Left cardiac atrium (tissue), 4 donors: ENCODE results near the gene DNM3. TPM values are rescaled to one million over a fixed set of nuclear protein-coding genes. Genes with fewer than 3 reads are reported as not detected.
A peak's percentile ranks its signal among the peaks of the same experiment; 100 is the strongest.

Experiments used
- ATAC-seq, 2 donors: fragments of 200-7000 bp; cut with Tn5 transposase; one replicate each; pipeline ENCODE4 v1.9.1; 2020; ENCODE audit warnings: mild to moderate bottlenecking in 2 of 2, moderate library complexity in 2 of 2
- DNase-seq: peaks from one replicate; pipeline ENCODE4 v3.0.0-alpha.2; 2020
- intact Hi-C, 2 donors: fragments of 100-400 bp; cut with DNase I; formaldehyde crosslinking; loops; one replicate each; pipeline versions ENCODE4 v1.14.1 to v1.15.1; 2022 to 2023
- total RNA-seq, 2 donors: library from RNA; stranded (reverse); fragmentation: NEBNext Ultra II Directional; extraction: Animal tissue kit (Norgen Biotek cat#: 25700); gene quantifications; one replicate each; pipeline ENCODE4 v1.2.1, GENCODE V29; 2021
- donor health status: DM: no; HTN: yes; CAD: no.
- donor health status: DM: no; HTN: yes; CAD: no; lungs with severe emphysema.
- donor health status: DM: yes; HTN: yes; CAD: no.
- donor health status: Dilated cardiomyopathy.

The DNM3 gene
- total RNA-seq, 2 donors from 2014 or later = 1.1 to 2.8 TPM

DNA sequence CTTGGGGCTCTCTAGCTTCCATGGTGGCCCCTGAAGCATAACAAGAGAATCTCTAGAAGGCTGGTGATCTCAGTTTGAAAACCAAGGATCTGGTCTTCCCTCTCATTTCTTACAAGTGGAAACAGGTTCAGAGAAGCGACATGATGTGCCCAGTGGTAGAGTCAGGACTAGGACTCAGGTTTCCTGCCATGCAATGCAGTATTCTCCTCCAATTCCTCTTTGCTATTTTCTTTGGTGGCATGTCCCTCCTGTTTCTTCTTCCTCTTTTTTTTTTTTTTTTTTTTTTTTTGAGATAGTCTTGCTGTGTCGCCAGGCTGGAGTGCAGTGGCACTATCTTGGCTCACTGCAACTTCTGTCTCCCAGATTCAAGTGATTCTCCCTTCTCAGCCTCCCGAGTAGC lies 383.6 kb downstream of the DNM3 start:
- DNase-seq (no peak), ATAC-seq (no peak)
- intact Hi-C loops = no loop called here

GRCh38 chr1:172229942-172230341 lies 388.6 kb downstream of the DNM3 start:
- ATAC-seq = no peak
- DNase-seq = no peak
- intact Hi-C loops = no loop called here

- ATAC-seq (no peak), DNase-seq (no peak)
- intact Hi-C loops = no loop called here
Measured at GRCh38 chr1:172230526-172230925, 389.2 kb downstream of the DNM3 start.

GRCh38 chr1:172236958-172237357 lies 395.7 kb downstream of the DNM3 start:
- intact Hi-C loops = no loop called here
- ATAC-seq (no peak), DNase-seq (no peak)

DNA sequence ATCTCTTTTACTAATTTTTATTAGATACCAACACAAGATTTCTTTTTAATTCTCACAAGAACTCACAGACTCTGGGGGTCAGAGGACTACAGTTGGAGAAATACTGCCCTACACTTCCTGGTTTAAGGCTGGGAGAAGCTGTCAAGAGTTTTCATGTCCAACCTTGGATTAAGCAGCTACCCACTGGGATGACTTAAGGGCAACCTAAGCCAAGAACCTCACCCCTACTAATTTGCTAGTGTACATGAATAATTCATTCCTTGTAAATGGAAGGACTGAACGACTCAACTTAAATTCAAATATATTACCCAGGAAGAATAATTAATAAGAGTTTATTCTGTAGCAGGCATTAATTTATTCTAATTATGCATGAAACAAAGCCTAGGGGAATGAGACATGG lies 396.9 kb downstream of the DNM3 start:
- ATAC-seq (no peak), DNase-seq (no peak)
- intact Hi-C loops = no loop called here

DNA sequence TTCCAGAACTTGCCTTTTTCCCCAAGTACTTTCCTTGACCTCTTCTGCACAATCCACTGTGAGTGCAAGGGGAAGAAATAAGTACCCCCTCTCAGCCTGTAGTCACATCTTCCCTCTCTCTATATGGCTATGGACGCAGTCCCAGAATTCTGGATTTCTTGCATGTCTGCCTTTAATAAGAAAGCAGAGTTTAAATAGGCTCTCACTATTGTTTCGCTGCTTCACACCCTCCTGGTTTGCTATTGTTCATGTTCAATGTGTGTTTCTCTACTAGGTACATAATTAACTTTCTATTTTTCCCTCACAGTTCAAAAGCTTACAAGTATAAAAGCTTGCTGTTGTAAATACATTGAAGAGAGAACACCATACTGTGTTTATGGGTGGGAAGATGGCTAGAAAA lies 397.7 kb downstream of the DNM3 start:
- no peak for DNase-seq
- no peak for ATAC-seq
- intact Hi-C loops = no loop called here

DNA sequence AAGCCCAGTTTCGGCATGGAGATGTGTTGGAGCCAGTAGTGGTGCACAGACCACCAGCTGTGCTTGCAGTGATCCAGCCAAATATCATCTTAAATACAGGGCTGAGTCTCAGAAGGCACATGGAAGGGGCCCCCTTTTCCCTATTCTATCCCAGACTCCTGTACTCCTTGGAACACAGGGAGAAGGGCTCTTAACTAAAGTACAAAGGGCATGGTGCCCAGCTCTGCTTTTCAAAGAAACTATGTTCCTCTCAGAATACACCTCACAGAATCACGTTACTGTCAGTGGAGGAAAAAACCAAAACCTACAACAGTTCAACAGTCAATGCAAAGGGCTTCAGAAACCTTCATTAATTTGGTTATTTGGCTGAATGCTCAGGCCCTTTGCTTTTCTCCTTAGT lies 398.6 kb downstream of the DNM3 start:
- no peak for ATAC-seq
- no peak for DNase-seq
- intact Hi-C loops = no loop called here

- ATAC-seq (no peak), DNase-seq (no peak)
- intact Hi-C loops = no loop called here
Measured at GRCh38 chr1:172241540-172241939, 400.2 kb downstream of the DNM3 start.

DNA sequence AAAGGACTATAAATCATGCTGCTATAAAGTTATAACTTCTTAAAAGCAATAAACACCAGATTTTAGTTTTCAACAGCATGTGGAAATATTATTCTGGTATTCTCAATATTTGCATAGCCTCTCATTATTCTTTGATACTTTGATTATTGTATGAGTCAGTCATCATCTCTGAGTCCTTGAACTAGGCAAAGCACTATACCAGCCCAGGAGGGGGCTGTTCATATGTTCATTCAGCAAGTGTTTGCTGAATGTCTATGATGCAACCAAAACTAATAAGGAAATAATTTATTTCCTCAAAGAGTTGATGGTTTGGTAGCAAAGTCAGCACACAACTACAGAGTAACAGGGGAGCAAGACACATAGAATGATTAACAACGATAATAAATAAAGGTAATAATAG lies 403.6 kb downstream of the DNM3 start:
- ATAC-seq (no peak), DNase-seq (no peak)
- intact Hi-C loops = no loop called here

DNA sequence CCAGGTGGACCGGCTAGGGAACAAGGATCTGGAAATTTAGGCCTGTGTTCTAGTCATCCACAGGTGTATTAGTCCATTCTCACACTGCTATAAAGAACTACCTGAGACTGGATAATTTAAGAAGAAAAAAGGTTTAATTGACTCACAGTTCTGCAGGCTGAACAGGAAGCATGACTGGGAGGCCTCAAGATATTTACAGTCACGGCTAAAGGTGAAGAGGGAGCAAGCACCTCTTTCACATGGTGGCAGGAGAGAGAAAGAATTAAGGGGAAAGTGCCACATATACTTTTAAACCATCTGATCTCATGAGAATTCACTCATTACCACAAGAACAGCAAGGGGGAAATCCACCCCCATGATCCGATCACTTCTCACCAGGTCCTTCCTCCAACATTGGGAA lies 404.5 kb downstream of the DNM3 start:
- no peak for DNase-seq
- no peak for ATAC-seq
- intact Hi-C loops = no loop called here

DNA sequence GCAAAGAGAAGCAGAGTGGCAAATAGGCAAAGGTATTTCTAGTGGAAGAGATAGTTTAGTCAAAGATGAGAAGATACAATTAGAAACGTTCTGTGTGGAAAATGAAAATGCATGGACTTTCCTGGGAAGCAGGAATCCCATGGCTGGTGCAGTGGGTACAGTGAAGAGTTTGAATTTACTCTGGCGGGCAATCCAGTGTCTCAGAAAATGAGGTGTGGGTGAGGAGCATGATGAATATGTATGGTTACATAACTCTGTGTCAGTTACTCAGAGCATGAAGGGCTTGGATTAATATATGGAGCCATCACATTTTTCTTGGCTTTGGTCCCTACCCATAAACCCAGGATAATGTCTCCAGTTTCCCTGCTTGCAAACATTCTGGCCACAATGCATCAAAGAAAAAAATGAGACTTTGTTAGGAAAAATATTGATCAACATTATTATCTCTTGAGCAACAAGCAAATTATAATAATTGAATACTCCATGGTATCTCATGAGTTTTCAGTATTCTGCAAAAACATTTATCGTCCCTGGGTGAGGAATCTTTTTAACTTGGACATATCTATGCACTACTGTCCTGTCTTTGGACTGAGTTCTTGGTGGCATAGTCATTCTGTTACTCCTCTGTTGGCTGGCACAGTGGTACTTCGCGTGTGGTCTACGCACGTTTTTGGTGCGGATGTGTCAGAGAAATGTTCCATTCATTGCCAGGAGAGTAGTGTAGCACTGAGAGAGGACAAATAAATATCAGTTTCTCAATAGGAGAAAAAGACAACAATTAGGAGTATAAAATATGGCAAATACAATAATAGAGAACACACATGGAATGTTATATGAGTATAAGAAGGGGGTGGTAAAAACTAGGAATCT lies 405.5 kb downstream of the DNM3 start:
- DNase-seq (no peak), ATAC-seq (no peak)
- intact Hi-C loops = no loop called here

DNA sequence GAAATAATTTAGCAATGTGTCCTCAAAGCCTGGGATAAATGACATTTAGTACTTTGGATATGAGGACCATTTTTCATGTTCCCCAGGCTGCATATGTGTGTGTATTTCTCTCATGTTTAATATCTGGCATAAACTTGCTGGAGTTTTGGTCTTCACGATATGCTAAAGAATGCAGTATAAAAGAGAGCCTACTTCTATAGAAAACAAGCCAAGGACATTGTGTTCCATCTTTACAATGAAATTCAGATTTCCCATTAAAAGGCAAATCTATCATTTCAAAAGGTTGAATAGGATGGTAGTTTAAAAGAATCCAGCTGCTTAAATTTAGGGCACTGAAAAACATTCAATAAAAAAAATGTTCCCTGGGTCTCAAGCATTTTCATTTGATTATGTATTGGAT lies 410.2 kb downstream of the DNM3 start:
- no peak for DNase-seq
- intact Hi-C loops = no loop called here
- no peak for ATAC-seq

DNA sequence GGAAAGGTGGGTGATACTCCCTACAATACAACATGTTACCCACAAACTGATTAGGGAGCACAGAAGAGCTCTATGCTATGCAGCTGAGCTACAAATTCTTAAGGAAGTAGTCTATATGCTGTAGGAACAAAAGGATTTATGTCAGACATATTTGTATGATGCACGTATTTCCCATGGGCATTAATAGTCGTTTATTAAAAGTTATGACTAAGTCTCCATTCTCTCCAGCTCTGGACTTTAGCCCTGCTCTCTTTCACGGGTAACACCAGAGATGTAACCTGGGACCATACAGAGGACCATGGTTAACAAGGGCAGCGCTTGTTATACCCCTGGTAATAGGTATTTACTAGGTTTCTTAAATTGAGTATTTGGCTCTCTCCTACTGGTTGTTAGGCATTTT lies 411.0 kb downstream of the DNM3 start:
- DNase-seq (no peak), ATAC-seq (no peak)
- intact Hi-C loops = no loop called here

DNA sequence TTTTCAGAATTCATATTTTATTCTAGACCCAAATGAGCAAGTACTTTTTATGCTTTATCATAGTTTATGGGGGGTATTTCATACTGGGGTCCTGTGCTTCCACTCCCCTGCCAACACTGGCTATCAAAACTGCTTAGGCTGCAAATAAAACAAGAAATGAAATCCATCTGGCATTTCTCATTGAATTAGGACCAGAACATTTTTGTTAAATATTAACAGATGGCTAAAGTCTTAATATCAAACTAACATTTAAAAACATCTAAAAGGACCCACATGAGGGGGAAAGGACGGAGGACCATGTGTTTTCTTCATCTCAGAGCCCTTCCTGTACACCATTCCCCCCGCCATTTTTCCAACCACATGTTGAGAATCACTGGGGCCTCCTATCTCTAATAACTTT lies 411.7 kb downstream of the DNM3 start:
- ATAC-seq (no peak), DNase-seq (no peak)
- intact Hi-C loops = no loop called here

GRCh38 chr1:172254521-172255222 lies 413.4 kb downstream of the DNM3 start:
- intact Hi-C loops = no loop called here
- peak; percentile 50 to 83 for ATAC-seq
- no peak for DNase-seq

DNA sequence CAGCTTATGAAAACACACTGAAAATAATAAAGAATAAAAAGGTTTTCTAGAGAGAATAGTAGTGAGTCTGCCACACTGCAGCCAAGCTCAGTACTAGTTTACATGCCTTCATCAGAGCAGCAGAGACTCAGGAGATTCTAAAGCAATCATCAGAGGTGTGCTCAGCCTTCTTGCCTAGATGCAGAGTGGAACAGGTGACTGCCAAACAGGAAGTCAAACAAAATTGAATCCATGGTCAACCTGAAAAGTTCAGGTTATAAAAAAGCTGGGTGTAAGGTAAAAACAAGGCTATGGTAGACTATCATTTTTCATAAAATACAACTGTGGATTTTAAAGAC lies 413.9 kb downstream of the DNM3 start:
- ATAC-seq (no peak), DNase-seq (no peak)
- intact Hi-C loops = no loop called here

DNA sequence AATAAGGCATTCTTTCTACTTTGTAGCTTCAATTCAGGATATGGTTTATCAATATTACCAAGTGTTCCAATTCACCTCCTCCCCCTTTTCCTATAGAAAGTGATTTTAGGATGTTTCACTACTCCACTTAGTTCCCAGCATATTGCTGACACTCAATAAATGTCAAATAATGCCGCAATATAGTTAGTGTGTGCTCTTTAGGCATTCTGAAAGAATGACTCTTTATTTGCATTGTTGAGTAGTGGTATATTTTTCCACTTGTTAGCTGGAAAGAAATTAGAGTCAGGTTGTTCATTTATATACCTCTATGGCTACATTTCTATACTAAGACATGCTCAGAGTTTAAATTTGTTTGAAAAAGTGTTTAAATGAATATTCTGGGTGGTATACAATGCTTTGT lies 424.6 kb downstream of the DNM3 start:
- intact Hi-C loops = no loop called here
- DNase-seq (no peak), ATAC-seq (no peak)

GRCh38 chr1:172266528-172267174 lies 425.4 kb downstream of the DNM3 start:
- ATAC-seq = no peak
- intact Hi-C loops = no loop called here

DNA sequence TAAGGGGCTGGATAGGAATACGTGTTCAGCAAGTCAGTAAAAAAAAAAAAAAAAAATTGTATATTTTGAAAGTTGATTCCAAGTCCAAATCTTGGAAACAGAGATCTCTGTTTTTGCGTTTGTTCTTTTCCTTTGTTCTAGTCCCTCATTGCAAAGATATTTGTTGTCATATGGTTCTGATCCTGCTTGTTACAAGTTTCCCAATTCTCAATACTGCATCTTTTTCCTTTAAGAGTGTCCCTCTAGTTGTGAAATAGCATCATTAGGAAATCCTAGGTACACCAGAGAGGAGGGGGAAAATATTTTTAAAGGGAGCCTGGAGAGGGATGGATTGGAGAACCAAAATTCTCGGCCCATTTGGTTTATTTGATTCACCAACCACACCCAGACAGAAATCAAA lies 426.9 kb downstream of the DNM3 start:
- intact Hi-C loops = no loop called here

More at GRCh38 chr1:172266528-172267174, 425.4 kb downstream of the DNM3 start:
- DNase-seq = no peak

GRCh38 chr1:172269084-172269483 lies 427.8 kb downstream of the DNM3 start:
- intact Hi-C loops = no loop called here
- no peak for ATAC-seq

More for the DNA sequence above, 426.9 kb downstream of the DNM3 start:
- DNase-seq (no peak), ATAC-seq (no peak)

More at GRCh38 chr1:172269084-172269483, 427.8 kb downstream of the DNM3 start:
- no peak for DNase-seq
